Chondrocyte (in vitro differentiated cells): ENCODE results near the gene RCSD1. TPM values are rescaled to one million over a fixed set of nuclear protein-coding genes. Genes with fewer than 3 reads are reported as not detected.

Source experiments
- DNase-seq: peaks from one replicate; pipeline ENCODE4 v3.0.0; 2021; ENCODE audit warnings: mixed read lengths, low spot score
- H3K27ac Mint-ChIP-seq: one replicate; pipeline ENCODE4 v1.8.0; 2021; ENCODE audit warnings: mild to moderate bottlenecking, moderate library complexity, mixed read lengths; ENCODE audit not compliant: unreplicated experiment
- H3K27me3 Mint-ChIP-seq: 2 replicates; pipeline ENCODE4 v1.8.0; 2021; ENCODE audit warnings: low read depth, mixed read lengths
- H3K36me3 Mint-ChIP-seq: 2 replicates; pipeline ENCODE4 v1.8.0; 2021; ENCODE audit warnings: low read depth, mixed read lengths
- H3K4me1 Mint-ChIP-seq: 2 replicates; pipeline ENCODE4 v1.8.0; 2021; ENCODE audit warnings: low read depth, mild to moderate bottlenecking, mixed read lengths
- H3K4me3 Mint-ChIP-seq: one replicate; pipeline ENCODE4 v1.8.0; 2021; ENCODE audit warnings: mild to moderate bottlenecking, moderate library complexity, mixed read lengths; ENCODE audit not compliant: unreplicated experiment
- H3K9me3 Mint-ChIP-seq: 2 replicates; pipeline ENCODE4 v1.8.0; 2021; ENCODE audit warnings: low read depth, mixed read lengths
- total RNA-seq: library from RNA; stranded (reverse); gene quantifications from 3 replicates; pipeline ENCODE4 v1.2.1, GENCODE V29; 2021
- TF ChIP-seq, protein P1 (sequence below): fragments of 200-600 bp; sonication (generic); IDR thresholded peaks from 2 replicates; pipeline ENCODE4 v1.5.0; 2021; ENCODE audit warnings: antibody characterized with exemption, mild to moderate bottlenecking, moderate library complexity

RCSD1 gene
- total RNA-seq, 1 donor from 2014 or later, result 1.1 TPM

DNA sequence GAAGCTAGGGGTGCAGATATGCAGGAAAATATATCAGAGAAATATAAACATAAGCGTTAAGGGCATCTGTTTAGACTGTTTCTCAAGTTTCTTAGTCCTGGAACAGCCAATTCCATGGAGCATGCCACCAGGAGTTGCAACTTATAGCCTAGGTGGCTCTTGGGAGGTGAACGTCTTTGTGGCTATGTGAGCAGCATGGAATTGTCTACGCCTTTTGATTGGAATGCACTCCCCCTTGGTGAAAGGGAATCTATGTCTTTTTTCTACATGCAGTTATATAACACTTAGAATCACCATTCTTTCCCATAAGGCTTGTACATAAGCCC is 12.4 kb downstream of the RCSD1 start:
- TF ChIP-seq, protein P1, sequence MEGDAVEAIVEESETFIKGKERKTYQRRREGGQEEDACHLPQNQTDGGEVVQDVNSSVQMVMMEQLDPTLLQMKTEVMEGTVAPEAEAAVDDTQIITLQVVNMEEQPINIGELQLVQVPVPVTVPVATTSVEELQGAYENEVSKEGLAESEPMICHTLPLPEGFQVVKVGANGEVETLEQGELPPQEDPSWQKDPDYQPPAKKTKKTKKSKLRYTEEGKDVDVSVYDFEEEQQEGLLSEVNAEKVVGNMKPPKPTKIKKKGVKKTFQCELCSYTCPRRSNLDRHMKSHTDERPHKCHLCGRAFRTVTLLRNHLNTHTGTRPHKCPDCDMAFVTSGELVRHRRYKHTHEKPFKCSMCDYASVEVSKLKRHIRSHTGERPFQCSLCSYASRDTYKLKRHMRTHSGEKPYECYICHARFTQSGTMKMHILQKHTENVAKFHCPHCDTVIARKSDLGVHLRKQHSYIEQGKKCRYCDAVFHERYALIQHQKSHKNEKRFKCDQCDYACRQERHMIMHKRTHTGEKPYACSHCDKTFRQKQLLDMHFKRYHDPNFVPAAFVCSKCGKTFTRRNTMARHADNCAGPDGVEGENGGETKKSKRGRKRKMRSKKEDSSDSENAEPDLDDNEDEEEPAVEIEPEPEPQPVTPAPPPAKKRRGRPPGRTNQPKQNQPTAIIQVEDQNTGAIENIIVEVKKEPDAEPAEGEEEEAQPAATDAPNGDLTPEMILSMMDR, result no peak
- Mint-ChIP-seq H3K9me3 (no peaks in the 10 kb centered on the region), H3K4me3 (no peak overlapping the region), H3K4me1 (no peaks in the 10 kb centered on the region), H3K27ac (no peak overlapping the region), H3K36me3 (no peaks in the 10 kb centered on the region), H3K27me3 (no peaks in the 10 kb centered on the region)
- DNase-seq, result no peak

DNA sequence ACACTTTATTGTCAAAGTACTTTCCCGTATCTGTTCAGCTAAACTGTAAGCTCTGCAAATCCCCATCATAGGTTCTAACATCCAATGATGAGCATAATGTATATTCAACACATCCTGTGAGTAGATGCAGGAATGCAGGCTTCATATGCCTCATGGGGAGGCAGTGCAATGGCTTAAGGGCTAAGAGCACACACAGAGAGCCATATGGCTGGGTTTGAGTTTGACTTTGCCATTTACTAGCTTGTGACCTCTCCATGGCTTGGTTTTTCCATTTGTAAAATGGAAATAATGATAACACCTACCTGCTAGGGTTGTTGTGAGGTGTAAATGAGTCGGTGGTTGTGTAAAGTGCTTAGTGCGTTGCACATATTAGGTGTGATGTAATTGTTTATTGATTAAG is 13.4 kb downstream of the RCSD1 start:
- Mint-ChIP-seq H3K9me3 (no peaks in the 10 kb centered on the region), H3K4me1 (no peaks in the 10 kb centered on the region), H3K27ac (no peak overlapping the region), H3K36me3 (no peaks in the 10 kb centered on the region), H3K4me3 (no peak overlapping the region), H3K27me3 (no peaks in the 10 kb centered on the region)
- TF ChIP-seq, protein P1, result no peak
- DNase-seq, result no peak

DNA sequence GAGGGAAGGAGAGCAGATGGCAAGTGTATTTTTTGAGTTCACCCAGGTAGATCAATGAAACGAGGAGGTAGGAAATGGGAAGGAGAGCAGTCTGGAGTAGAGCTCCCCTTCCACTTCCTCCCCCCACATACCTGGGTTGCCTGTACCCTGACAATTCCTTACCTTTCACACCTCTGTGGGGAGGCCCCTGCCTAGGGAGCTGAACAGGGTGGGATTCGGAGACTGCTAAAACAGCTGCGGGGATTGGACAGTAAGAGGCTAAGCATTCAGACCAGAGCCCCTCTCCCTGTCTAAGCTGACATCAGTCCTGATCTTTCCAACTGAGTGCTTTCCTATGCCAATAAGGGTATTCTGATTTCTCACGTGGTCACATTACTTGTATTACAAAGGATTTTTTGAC is 14.5 kb downstream of the RCSD1 start:
- H3K9me3 Mint-ChIP-seq, result no peaks in the 10 kb centered on the region
- H3K4me3 Mint-ChIP-seq, result no peak overlapping the region
- H3K27ac Mint-ChIP-seq, result no peak overlapping the region
- TF ChIP-seq, protein P1, result no peak
- no peak for DNase-seq
- H3K27me3 Mint-ChIP-seq, result no peaks in the 10 kb centered on the region
- no peaks in the 10 kb centered on the region for H3K4me1 Mint-ChIP-seq
- H3K36me3 Mint-ChIP-seq, result no peaks in the 10 kb centered on the region

DNA sequence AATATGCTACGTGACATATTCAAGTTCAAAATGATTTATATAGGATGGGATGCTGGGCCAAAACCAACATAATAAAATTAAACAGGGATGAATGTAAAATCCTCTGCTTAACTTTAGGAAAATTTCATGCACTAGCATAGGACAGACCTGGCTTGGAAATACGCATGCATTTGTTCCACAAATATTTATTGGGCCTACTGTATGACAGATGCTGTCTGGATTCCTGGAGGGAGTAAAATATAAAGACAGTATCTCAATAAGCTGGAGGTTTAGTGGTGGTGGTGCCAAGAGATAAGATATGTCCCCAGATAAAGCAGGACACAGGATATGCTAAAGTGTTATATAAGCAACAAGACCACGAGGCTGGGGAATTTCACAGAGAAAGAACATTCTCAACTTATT is 15.1 kb downstream of the RCSD1 start:
- TF ChIP-seq, protein P1, result no peak
- H3K9me3 Mint-ChIP-seq, result no peaks in the 10 kb centered on the region
- H3K4me1 Mint-ChIP-seq, result no peaks in the 10 kb centered on the region
- no peak for DNase-seq
- no peaks in the 10 kb centered on the region for H3K36me3 Mint-ChIP-seq
- H3K27ac Mint-ChIP-seq, result no peak overlapping the region
- no peak overlapping the region for H3K4me3 Mint-ChIP-seq
- H3K27me3 Mint-ChIP-seq, result no peaks in the 10 kb centered on the region

DNA sequence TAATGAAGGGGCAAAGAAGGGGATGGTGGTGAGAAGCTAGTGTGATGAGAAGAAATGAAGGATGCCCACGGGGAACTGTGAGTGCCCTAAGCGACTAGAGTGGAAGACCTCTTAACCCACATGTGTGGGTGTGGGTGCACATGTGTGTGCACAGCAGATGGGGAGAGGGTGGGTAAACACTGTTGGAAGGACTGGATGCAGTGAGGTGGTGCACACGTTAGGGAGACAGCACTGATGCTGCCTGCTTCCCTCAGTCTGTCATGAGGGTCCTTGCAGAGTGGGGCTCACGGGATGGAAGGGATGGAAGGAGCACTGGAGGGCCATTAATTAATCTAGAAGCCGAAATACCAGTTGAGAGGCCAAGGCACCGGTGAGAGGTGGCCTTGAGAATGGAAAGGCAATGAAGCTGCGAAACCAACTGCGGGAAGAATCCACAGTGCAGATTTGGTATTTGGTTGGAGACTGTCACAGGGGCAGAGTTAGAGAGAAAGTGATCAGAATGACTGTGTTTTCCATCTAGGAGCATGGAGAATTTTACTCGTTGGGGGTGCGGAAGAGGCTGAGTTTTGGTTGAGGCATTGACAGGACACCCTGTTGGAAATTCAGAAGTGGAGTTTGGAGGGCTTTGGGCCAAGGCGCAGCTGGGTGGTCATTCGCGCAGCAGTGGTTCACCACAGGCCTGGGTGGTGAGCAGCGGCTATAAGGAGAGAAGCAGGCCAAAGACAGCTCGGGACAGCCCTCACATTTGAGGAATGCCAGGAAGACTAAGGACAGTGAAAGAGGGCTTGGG is 15.8 kb downstream of the RCSD1 start:
- H3K27ac Mint-ChIP-seq, result no peak overlapping the region
- no peaks in the 10 kb centered on the region for H3K27me3 Mint-ChIP-seq
- no peak for DNase-seq
- H3K4me1 Mint-ChIP-seq, result no peaks in the 10 kb centered on the region
- H3K4me3 Mint-ChIP-seq, result no peak overlapping the region
- no peaks in the 10 kb centered on the region for H3K9me3 Mint-ChIP-seq
- no peaks in the 10 kb centered on the region for H3K36me3 Mint-ChIP-seq
- TF ChIP-seq, protein P1, result no peak
